Right lobe of liver (tissue), 6 donors: ENCODE results near the gene THSD7A. TPM values are rescaled to one million over a fixed set of nuclear protein-coding genes. Genes with fewer than 3 reads are reported as not detected.

ENCODE experiments used
- ATAC-seq, 4 donors: fragments of 200-7000 bp; cut with Tn5 transposase; one replicate each; pipeline ENCODE4 v1.9.1; 2020; ENCODE audit warnings: mild to moderate bottlenecking in 4 of 4, moderate library complexity in 4 of 4
- DNase-seq, 3 donors: peaks; one replicate each; pipeline ENCODE4 v3.0.0-alpha.2; 2020
- H3K27ac ChIP-seq, 3 donors: fragments of 200-600 bp; one replicate each; pipeline ENCODE4 v1.8.0; 2022
- H3K27me3 ChIP-seq, 2 donors: fragments of 200-600 bp; one replicate each; pipeline ENCODE4 v1.8.0; 2022
- H3K36me3 ChIP-seq, 4 donors: fragments of 200-600 bp; sonication (generic) in 1 of 4; one replicate each; pipeline versions ENCODE4 v1.5.1 to v1.8.0; 2017 to 2022; ENCODE audit warnings: control low read depth in 1 of 4
- H3K4me1 ChIP-seq, 4 donors: fragments of 200-600 bp; sonication (generic) in 1 of 4; one replicate each; pipeline versions ENCODE4 v1.5.1 to v1.8.0; 2017 to 2022; ENCODE audit warnings: control low read depth in 1 of 4
- H3K4me3 ChIP-seq, 3 donors: fragments of 200-600 bp; one replicate each; pipeline ENCODE4 v1.8.0; 2022
- H3K9me3 ChIP-seq, 4 donors: fragments of 200-600 bp; sonication (generic) in 1 of 4; one replicate each; pipeline versions ENCODE4 v1.5.1 to v1.8.0; 2017 to 2022; ENCODE audit warnings: control low read depth in 1 of 4
- CTCF ChIP-seq, 4 donors: fragments of 200-600 bp in 3 of 4; fragments of 450-650 bp in 1 of 4; IDR thresholded peaks; one replicate each; pipeline versions ENCODE4 v1.5.1 to v1.8.0; 2016 to 2022; ENCODE audit warnings: antibody characterized with exemption in 4 of 4, mild to moderate bottlenecking in 2 of 4
- POLR2A ChIP-seq: fragments of 450-650 bp; IDR thresholded peaks from one replicate; pipeline ENCODE4 v1.6.1; 2017; ENCODE audit warnings: antibody characterized with exemption, mild to moderate bottlenecking
- WGBS: methylation state at CpG from one replicate; pipeline ENCODE4 v1.1.6; 2018; ENCODE audit warnings: low coverage, low lambda C conversion rate; ENCODE audit not compliant: insufficient coverage; ENCODE audit errors: missing lambda C conversion rate; 5-methylcytosine and 5-hydroxymethylcytosine counted together
- intact Hi-C, 2 donors: fragments of 100-400 bp; cut with DNase I; formaldehyde crosslinking; loops; one replicate each; pipeline versions ENCODE4 v1.11.2 to v1.14.1; 2022
- total RNA-seq, 6 experiments: library from RNA; depleted of rRNA in 2 of 6; stranded (reverse); fragments of >200 nt in 2 of 6; fragmentation: NEBNext Ultra II Directional in 3 of 6; extraction: Animal tissue kit (Norgen Biotek cat#: 25700) in 3 of 6; gene quantifications; one replicate each; pipeline versions ENCODE4 v1.1.0 to v1.2.4, GENCODE V29; 2016 to 2023
- donor health status: DM: no; HTN: yes; CAD: no.
- donor health status: DM: no; HTN: no; CAD: no.
- donor health status: DM: no; HTN: no; CAD: no.
- donor health status: DM: no; HTN: yes; CAD: no.
- donor health status: DM: no; HTN: yes; CAD: no.

The THSD7A gene
- total RNA-seq, 6 experiments from 2014 or later: 1.1 to 2.5 (median 1.4) TPM

GRCh38 chr7:11430841-11431240 lies 401.2 kb downstream of the THSD7A start:
- ATAC-seq (no peak), DNase-seq (no peak)
- 73% methylated on average over 1 of the region's 1 CpG for WGBS
- Histone ChIP-seq H3K4me1 (peaks cover 0 to under 1% (median 0%) of the 10 kb centered on the region in 4 donors), H3K27ac (no peak overlapping the region), H3K36me3 (no peaks in the 10 kb centered on the region), H3K27me3 (no peaks in the 10 kb centered on the region), H3K9me3 (no peaks in the 10 kb centered on the region), H3K4me3 (no peak overlapping the region)
- intact Hi-C loops: no loop called here
- no peak for TF ChIP-seq CTCF (IDR thresholded peaks at IDR 0.05)
- TF ChIP-seq POLR2A: no peak

DNA sequence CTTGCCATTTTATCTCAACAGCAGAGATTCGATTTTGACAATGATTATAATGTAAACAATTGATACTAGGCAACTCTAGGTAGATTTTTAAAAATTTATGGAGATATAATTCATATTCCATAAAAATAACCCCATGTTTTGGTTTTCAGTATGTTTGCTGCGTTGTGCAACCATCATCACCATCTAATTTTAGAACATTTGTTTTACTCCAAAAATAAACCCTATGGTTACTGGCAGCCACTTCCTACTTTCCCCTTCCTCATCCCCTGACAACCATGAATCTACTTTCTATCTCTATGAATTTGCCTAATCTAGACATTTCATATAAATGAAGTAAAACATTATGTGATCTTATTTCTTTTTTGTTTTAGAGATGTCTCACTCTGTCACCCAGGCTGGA lies 401.9 kb downstream of the THSD7A start:
- no peak for DNase-seq
- TF ChIP-seq POLR2A: no peak
- WGBS: 27% methylated on average over 2 of the region's 2 CpGs

DNA sequence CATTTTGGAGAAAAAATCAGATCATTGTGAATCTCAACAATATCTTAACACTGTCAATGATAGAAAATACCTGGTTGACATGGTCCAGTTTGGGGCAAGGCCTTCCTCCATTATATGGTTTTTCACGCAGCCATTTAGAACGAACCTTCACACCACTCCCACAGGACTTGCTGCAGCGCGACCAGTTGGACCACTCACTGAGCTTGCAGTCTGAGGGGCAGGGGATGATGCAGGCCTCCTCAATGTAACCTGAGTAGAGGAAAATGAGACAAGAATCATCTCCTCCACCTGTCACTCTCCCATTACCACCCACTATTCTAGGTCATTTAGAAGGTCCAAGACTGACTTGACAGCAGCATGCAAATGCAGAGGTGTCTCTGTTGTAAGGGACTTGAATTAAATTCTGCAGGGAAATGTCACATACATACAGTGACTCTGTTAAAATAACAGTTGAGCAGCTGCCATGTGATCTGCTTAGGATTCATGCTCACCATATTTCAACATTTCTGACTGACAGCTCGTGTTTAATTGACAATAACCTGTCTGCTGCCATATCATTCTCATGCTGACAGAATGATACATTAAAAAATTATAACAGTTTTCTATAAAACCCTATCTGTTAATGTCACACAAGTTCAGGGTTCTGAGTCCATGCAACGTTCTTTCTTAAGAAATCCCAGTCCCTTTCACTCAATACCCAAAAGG lies 403.0 kb downstream of the THSD7A start:
- H3K36me3 ChIP-seq: no peaks in the 10 kb centered on the region

More for the DNA sequence above, 401.9 kb downstream of the THSD7A start:
- Histone ChIP-seq H3K27ac (no peak overlapping the region), H3K36me3 (no peaks in the 10 kb centered on the region), H3K4me3 (no peak overlapping the region), H3K27me3 (no peaks in the 10 kb centered on the region), H3K9me3 (no peaks in the 10 kb centered on the region), H3K4me1 (no peaks in the 10 kb centered on the region)
- intact Hi-C loops: no loop called here
- peak in 1 of 4 donors; percentile 24 for ATAC-seq

DNA sequence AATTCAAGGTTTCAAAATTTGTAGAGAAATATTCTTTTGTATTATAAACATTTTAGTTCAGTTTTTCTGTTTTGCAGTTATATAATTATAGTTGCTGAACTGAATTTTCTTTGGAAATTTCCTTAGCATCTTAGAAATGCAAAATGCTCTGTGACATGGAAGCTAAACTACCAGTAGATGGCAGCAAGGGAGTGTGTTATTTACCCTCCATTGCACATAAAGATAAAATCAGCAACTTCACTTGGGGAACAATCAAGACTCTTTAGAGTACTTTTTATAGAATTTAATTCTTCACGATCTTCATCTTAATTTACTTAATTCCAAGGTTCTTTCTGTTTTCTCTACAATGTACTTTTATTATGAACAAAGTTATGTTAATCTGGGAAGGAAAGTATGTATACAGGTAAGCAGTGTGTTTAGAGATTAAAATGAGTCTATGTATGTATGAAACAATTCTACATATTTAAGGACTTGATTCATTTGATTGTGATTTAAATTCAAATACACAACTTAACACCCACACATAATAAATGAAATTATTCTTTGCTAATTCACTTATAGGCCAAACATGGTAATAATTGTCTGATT lies 404.2 kb downstream of the THSD7A start:
- H3K27me3 ChIP-seq: no peaks in the 10 kb centered on the region
- WGBS: 0% methylated on average over 1 of the region's 1 CpG
- no peaks in the 10 kb centered on the region for H3K4me1 ChIP-seq
- ATAC-seq: peak; percentile 81 to 92 (median 85)
- H3K9me3 ChIP-seq: no peaks in the 10 kb centered on the region
- no peak for DNase-seq
- H3K27ac ChIP-seq: no peak overlapping the region
- H3K36me3 ChIP-seq: no peaks in the 10 kb centered on the region
- H3K4me3 ChIP-seq: no peak overlapping the region
- TF ChIP-seq CTCF (IDR thresholded peaks at IDR 0.05) (peak; percentile 76 to 86 (median 81)), POLR2A (no peak)
- intact Hi-C loops: no loop called here

More for the DNA sequence above, 403.0 kb downstream of the THSD7A start:
- intact Hi-C loops: no loop called here
- Histone ChIP-seq H3K9me3 (no peaks in the 10 kb centered on the region), H3K4me1 (no peaks in the 10 kb centered on the region), H3K27me3 (no peaks in the 10 kb centered on the region), H3K4me3 (no peak overlapping the region), H3K27ac (no peak overlapping the region)
- WGBS: 93% methylated on average over 6 of the region's 6 CpGs
- no peak for ATAC-seq
- no peak for DNase-seq
- TF ChIP-seq CTCF (IDR thresholded peaks at IDR 0.05): no peak
- TF ChIP-seq POLR2A: no peak

- ATAC-seq (no peak), DNase-seq (no peak)
- peaks cover 0 to 6% (median 3%) of the 10 kb centered on the region in 4 donors for H3K4me1 ChIP-seq
- WGBS: 86% methylated on average over 2 of the region's 2 CpGs
- no peaks in the 10 kb centered on the region for H3K27me3 ChIP-seq
- no peak overlapping the region for H3K4me3 ChIP-seq
- no peak for TF ChIP-seq CTCF (IDR thresholded peaks at IDR 0.05)
- TF ChIP-seq POLR2A: no peak
- no peak overlapping the region for H3K27ac ChIP-seq
- H3K9me3 ChIP-seq: peaks cover 0 to 10% (median 0%) of the 10 kb centered on the region in 4 donors
- intact Hi-C loops: no loop called here
- H3K36me3 ChIP-seq: no peaks in the 10 kb centered on the region
Observed at GRCh38 chr7:11424006-11424405, 408.0 kb downstream of the THSD7A start.
